Activated CD8-positive, alpha-beta memory T cell treated with anti-CD3 and anti-CD28 coated beads, Interleukin-2, amount 10 ng/mL, durations not matched to agents 7 days and 5 days (primary cell): ENCODE data around the gene CDC14A. TPM values are rescaled to one million over a fixed set of nuclear protein-coding genes. Genes with fewer than 3 reads are reported as not detected.
"Not testable (repeated sequence)": the region's sequence is repeated elsewhere in the genome, so short reads cannot be mapped to it uniquely, and the experiment has no call there.

Experiments used
- ATAC-seq: fragments of 150-1000 bp; cut with Tn5 transposase; one replicate; pipeline ENCODE4 v1.10.0; 2021; ENCODE audit warnings: moderate library complexity
- CTCF ChIA-PET: fragments of 350-600 bp; sonication (Branson Sonifier 250); formaldehyde crosslinking; loops from one replicate; lab custom pipeline; 2021; ENCODE audit warnings: antibody characterized with exemption; lab: Charles Lee
- DNase-seq: peaks from one replicate; pipeline ENCODE4 v3.0.0-alpha.2; 2020
- H3K27ac Mint-ChIP-seq: one replicate; pipeline ENCODE4 v1.8.0; 2021; ENCODE audit warnings: mild to moderate bottlenecking, mixed read lengths
- H3K27me3 Mint-ChIP-seq: one replicate; pipeline ENCODE4 v1.8.0; 2021; ENCODE audit warnings: mixed read lengths
- H3K36me3 Mint-ChIP-seq: one replicate; pipeline ENCODE4 v1.8.0; 2021; ENCODE audit warnings: mild to moderate bottlenecking, mixed read lengths
- H3K4me1 Mint-ChIP-seq: one replicate; pipeline ENCODE4 v1.8.0; 2021; ENCODE audit warnings: mixed read lengths
- H3K4me3 Mint-ChIP-seq: one replicate; pipeline ENCODE4 v1.8.0; 2021; ENCODE audit warnings: mild to moderate bottlenecking, moderate library complexity, mixed read lengths
- H3K9me3 Mint-ChIP-seq: one replicate; pipeline ENCODE4 v1.8.0; 2022; ENCODE audit warnings: low read depth, mixed read lengths
- total RNA-seq, 2 experiments: library from RNA; stranded (reverse); gene quantifications; one replicate each; pipeline ENCODE4 v1.2.3, GENCODE V29; 2021

The CDC14A gene
- total RNA-seq, 2 experiments from 2014 or later: 34.2 to 43.1 TPM

DNA sequence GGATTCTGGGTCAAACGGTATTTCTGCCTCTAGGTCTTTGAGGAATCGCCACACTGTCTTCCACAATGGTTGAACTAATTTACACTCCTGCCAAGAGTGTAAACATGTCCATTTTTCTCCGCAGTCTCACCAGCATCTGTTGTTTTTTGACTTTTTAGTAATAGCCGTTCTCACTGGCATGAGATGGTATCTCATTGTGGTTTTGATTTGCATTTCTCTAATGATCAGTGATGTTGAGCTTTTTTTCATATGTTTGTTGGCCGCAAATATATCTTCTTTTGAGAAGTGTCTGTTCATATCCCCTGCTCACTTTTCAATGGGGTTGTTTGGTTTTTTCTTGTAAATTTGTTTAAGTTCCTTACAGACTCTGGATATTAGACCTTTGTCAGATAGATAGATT lies 53.6 kb downstream of the CDC14A start:
- H3K36me3 Mint-ChIP-seq: peaks cover 65% of the 10 kb centered on the region
- CTCF ChIA-PET: interaction anchor here (1.3 to 1.6 kb wide), 3 partner anchors 9 to 43 kb away, joined by 3 to 5 read pairs (median 4); no protein-coding TSS in a partner anchor
- H3K4me1 Mint-ChIP-seq: peaks cover 48% of the 10 kb centered on the region
- not testable (repeated sequence) for H3K27me3 Mint-ChIP-seq, DNase-seq, ATAC-seq, H3K4me3 Mint-ChIP-seq
- peak overlapping the region; percentile 14 for H3K27ac Mint-ChIP-seq
- H3K9me3 Mint-ChIP-seq: peaks cover 14% of the 10 kb centered on the region

DNA sequence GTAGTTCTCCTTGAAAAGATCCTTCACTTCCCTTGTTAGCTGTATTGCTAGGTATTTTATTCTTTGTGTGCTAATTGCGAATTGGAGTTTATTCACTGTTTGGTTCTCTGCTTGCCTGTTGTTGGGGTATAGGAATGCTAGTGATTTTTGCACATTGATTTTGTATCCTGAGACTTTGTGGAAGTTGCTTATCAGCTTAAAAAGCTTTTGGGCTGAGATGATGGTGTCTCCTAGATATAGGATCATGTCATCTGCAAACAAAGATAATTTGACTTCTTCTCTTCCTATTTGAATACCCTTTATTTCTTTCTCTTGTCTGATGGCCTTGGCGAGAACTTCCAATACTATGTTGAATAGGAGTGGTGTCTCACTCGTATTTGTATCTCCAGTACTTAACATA lies 55.1 kb downstream of the CDC14A start:
- CTCF ChIA-PET: interaction anchor here (1.0 kb wide), 1 partner anchor 11 kb away, joined by 4 read pairs; no protein-coding TSS in a partner anchor
- not testable (repeated sequence) for H3K4me3 Mint-ChIP-seq, H3K27me3 Mint-ChIP-seq, DNase-seq, H3K27ac Mint-ChIP-seq, ATAC-seq
- peaks cover 14% of the 10 kb centered on the region for H3K9me3 Mint-ChIP-seq
- peaks cover 72% of the 10 kb centered on the region for H3K36me3 Mint-ChIP-seq
- peaks cover 53% of the 10 kb centered on the region for H3K4me1 Mint-ChIP-seq

DNA sequence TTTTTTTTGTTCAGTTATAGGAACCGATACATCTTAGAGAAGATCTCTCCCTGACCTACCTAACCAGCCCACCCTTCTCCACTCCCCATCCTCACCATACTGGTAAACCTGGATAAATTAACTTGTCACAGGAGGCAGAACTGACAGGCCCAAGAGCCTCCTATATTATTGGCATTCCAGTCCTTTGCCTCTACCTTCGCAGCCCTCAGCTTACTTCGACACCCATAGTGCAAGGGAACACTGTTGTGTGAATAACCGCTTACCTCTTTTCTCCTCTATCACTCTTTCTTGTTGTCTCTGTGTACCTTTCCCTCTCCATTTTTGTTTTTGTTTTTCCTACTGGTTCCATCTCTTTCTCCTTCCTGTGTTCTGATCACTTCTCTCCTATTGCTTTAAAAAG lies 58.7 kb downstream of the CDC14A start:
- DNase-seq: no peak
- Mint-ChIP-seq H3K27me3 (no peaks in the 10 kb centered on the region), H3K9me3 (peaks cover 14% of the 10 kb centered on the region), H3K4me3 (no peak overlapping the region), H3K4me1 (peaks cover 53% of the 10 kb centered on the region), H3K27ac (no peak overlapping the region), H3K36me3 (peaks cover 59% of the 10 kb centered on the region)
- CTCF ChIA-PET: no interaction called here
- ATAC-seq: no peak

DNA sequence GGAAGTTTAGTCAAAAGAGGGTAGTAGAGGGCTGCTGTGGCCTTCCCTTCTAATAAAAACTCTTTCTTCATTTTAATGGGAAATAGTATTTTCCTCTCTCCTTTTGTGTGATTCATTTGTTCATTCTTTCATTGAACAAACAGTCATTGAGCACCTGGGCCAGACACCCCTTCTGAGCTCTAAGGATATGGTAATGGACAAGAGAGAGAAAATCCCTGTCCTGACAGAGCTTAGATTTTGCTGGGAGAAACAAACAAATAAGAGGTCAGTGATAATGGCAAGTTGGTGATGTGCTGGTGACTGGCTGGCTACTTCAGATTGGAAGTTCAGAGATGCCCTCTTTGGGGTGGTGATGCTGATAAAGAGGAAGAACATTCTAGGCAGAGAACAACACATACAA lies 59.3 kb downstream of the CDC14A start:
- no peaks in the 10 kb centered on the region for H3K27me3 Mint-ChIP-seq
- CTCF ChIA-PET: interaction anchor here (0.9 kb wide), 1 partner anchor 48 kb away, joined by 3 read pairs; no protein-coding TSS in a partner anchor
- no peak overlapping the region for H3K27ac Mint-ChIP-seq
- ATAC-seq (no peak), DNase-seq (no peak)
- no peak overlapping the region for H3K4me3 Mint-ChIP-seq
- H3K36me3 Mint-ChIP-seq: peaks cover 60% of the 10 kb centered on the region
- peaks cover 14% of the 10 kb centered on the region for H3K9me3 Mint-ChIP-seq
- peaks cover 52% of the 10 kb centered on the region for H3K4me1 Mint-ChIP-seq

DNA sequence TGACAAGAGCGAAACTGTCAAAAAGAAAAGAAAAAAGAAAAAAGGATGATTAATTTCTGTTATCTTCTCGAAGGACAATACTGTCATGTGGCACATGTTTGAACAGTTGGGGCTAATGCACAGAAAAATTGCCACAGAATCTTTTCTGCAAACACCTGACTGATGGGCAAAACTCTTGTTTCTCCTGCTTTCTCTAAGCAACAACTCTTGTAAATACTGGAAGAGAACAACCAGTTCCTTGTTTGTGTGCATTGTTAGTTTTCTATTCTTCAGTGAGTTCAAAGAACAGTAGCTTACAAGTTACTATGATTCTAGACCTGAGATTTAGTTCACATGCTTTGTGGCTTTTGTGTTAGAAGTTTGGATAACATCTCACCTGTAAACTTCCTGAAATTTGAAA lies 60.7 kb downstream of the CDC14A start:
- H3K27me3 Mint-ChIP-seq: no peaks in the 10 kb centered on the region
- no peak for DNase-seq
- H3K4me3 Mint-ChIP-seq: no peak overlapping the region
- CTCF ChIA-PET: interaction anchor here (1.7 kb wide), 1 partner anchor 16 kb away, joined by 5 read pairs; no protein-coding TSS in a partner anchor
- H3K4me1 Mint-ChIP-seq: peaks cover 53% of the 10 kb centered on the region
- H3K36me3 Mint-ChIP-seq: peaks cover 62% of the 10 kb centered on the region
- peaks cover 12% of the 10 kb centered on the region for H3K9me3 Mint-ChIP-seq
- ATAC-seq: no peak
- H3K27ac Mint-ChIP-seq: peak overlapping the region; percentile 61

DNA sequence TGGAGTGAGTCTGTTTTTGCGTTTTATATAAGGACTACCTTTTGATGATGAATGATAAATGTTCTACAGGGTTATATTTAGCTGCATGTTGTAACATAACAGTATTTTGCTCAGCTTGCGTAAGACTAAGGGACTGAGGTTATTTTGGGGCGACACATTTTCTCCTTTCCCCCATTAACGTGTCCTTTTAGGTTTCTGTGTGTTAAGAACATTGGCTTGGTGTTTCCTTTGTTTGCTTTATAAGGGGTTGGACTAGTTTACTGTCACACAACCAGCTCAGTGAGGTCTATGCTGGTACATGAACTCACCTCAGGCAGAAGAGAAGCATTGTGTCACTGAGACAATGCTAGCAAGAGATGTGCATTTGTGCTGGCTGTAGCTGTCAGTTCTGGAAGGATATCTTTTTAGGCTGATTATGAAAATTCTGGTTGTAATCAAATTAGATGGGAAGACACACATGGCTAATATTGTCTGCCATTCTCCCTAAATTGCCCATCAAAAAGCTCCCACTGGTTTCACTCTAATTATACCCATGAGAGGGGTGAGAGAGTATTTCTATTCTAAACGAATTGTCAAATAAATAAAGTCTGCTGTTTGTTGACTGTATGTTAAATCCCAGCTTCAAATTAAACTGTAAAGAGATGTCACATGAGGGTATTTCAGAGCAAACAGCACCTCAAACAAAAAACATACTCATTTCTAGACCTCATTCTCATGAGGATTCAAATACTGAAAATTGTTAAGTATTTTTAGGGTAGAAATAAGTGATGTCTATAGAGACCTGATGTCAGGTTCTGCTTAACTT lies 62.6 kb downstream of the CDC14A start:
- peak; percentile 83 for ATAC-seq
- Mint-ChIP-seq H3K4me3 (peak overlapping the region; percentile 25), H3K36me3 (peaks cover 61% of the 10 kb centered on the region), H3K4me1 (peaks cover 57% of the 10 kb centered on the region), H3K9me3 (no peaks in the 10 kb centered on the region), H3K27me3 (no peaks in the 10 kb centered on the region), H3K27ac (peak overlapping the region; percentile 89)
- no peak for DNase-seq
- CTCF ChIA-PET: interaction anchor here (0.9 to 2.2 kb wide), 6 partner anchors 8 to 60 kb away, joined by 3 to 10 read pairs (median 4); no protein-coding TSS in a partner anchor

DNA sequence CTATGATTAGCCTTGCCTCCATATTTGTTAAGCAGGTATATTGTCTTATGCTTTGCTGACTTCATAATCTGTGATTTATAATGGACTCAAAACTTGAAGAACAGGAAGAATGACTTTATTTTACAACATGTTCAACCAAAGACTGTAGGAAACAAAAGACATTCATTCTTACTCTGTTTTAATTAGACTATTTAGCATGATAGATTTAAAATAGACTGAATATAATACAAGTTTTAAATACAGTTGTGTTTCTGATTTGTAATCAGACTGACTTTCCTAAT lies 63.1 kb downstream of the CDC14A start:
- no peaks in the 10 kb centered on the region for H3K9me3 Mint-ChIP-seq

DNA sequence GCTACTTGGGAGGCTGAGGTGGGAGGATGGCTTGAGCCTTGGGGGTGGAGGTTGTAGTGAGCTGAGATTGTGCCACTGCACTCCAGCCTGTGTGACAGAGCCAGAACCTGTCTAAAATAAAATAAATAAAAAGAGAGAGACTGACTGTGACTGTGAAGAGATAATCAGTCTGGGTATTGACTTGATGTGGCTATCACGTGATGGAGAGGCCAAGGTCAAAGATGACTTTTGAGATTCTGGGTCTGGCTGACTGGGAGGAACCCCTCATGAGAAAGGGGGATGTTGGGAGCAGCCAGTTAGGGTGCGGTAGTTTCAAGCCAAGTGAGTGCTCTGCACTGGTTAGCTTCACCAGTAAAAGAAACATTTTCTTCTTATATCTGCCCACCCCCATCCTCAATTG lies 66.8 kb downstream of the CDC14A start:
- H3K4me3 Mint-ChIP-seq: no peak overlapping the region
- no peak for DNase-seq
- no peak for ATAC-seq
- no peaks in the 10 kb centered on the region for H3K27me3 Mint-ChIP-seq
- CTCF ChIA-PET: interaction anchor here (1.3 kb wide), 1 partner anchor 22 kb away, joined by 3 read pairs; no protein-coding TSS in a partner anchor
- no peaks in the 10 kb centered on the region for H3K9me3 Mint-ChIP-seq
- peaks cover 57% of the 10 kb centered on the region for H3K4me1 Mint-ChIP-seq
- peaks cover 53% of the 10 kb centered on the region for H3K36me3 Mint-ChIP-seq
- no peak overlapping the region for H3K27ac Mint-ChIP-seq

More for the DNA sequence above, 63.1 kb downstream of the CDC14A start:
- Mint-ChIP-seq H3K36me3 (peaks cover 61% of the 10 kb centered on the region), H3K4me1 (peaks cover 59% of the 10 kb centered on the region), H3K27me3 (no peaks in the 10 kb centered on the region), H3K27ac (peak overlapping the region; percentile 89), H3K4me3 (no peak overlapping the region)
- CTCF ChIA-PET: interaction anchor here (1.1 to 2.2 kb wide), 2 partner anchors 9 to 11 kb away, joined by 4 to 10 read pairs; no protein-coding TSS in a partner anchor
- no peak for ATAC-seq
- no peak for DNase-seq

DNA sequence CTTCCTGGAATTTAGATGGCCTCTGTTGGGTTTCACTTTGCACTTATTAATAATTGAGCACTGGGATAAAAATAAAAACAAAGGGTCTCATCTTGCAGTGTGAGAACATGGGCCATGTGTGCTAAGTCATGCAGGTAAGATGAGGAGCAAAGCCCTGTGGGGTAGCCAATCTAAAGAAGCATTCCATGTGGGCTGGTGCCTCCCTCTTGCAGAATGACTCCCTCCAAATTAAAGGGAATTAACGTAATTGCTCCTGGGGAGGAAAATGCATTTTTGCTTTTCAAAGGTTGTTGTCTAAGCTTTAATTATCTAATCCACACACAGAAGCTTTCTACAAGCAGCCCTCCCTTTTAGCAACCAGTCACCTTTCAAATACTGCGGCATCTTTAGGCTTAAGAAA lies 69.8 kb downstream of the CDC14A start:
- Mint-ChIP-seq H3K9me3 (no peaks in the 10 kb centered on the region), H3K27ac (peak overlapping the region; percentile 56), H3K4me3 (peak overlapping the region; percentile 26), H3K4me1 (peaks cover 56% of the 10 kb centered on the region), H3K27me3 (no peaks in the 10 kb centered on the region), H3K36me3 (peaks cover 52% of the 10 kb centered on the region)
- no peak for ATAC-seq
- CTCF ChIA-PET: interaction anchor here (0.9 to 4.6 kb wide), 3 partner anchors 7 to 24 kb away, joined by 3 to 25 read pairs (median 6); no protein-coding TSS in a partner anchor
- no peak for DNase-seq

DNA sequence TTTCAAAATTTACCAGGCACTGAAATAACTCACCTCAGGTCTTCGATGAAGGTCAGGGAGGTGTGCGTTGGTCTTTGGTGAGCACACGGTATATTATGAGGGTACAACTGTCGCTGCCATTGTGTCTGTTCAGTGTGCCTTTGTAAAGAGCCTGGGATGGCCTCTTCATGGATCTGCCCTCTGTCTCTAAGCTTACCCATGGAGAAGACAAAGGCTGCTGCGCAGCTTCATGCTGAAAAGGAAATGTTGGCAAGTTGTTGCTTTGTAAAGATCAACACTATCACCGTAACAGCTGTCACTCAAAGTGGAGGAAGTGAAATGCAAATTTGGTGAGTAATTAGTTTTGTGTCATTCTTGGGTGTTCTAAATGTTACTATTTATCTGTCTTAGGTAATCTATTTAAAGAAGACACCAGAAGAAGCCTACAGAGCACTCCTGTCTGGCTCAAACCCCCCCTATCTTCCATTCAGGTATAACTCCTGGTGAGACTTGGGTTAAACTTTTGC lies 71.6 kb downstream of the CDC14A start:
- Mint-ChIP-seq H3K4me3 (no peak overlapping the region), H3K27me3 (no peaks in the 10 kb centered on the region), H3K27ac (peak overlapping the region; percentile 30), H3K4me1 (peaks cover 58% of the 10 kb centered on the region), H3K9me3 (no peaks in the 10 kb centered on the region), H3K36me3 (peaks cover 46% of the 10 kb centered on the region)
- ATAC-seq (peak; percentile 70), DNase-seq (no peak)
- CTCF ChIA-PET: interaction anchor here (1.1 to 4.6 kb wide), 12 partner anchors 9 to 71 kb away, joined by 3 to 25 read pairs (median 4); partner anchors contain the start of gene CDC14A

DNA sequence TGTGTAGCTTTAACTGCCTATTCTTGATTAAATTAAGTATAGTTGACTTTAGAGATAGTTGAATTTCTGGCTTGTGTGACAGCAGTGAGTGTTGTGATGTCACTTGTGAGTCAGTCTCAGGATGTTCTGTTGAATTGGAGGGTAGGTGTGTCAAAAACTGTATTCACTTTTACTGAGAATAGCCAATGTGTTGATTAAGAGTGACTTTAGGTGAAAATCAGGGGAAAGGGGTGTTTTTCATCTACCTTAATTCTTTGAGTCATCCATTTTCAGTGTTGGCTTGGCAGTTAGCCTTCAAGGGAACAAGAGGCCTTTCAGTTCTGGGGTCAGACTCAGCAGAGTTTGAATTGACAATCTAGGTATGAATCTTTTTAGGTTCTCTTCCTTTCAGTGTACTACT lies 75.9 kb downstream of the CDC14A start:
- peak overlapping the region; percentile 63 for H3K27ac Mint-ChIP-seq
- no peaks in the 10 kb centered on the region for H3K9me3 Mint-ChIP-seq
- no peak for DNase-seq
- peaks cover 60% of the 10 kb centered on the region for H3K4me1 Mint-ChIP-seq
- H3K4me3 Mint-ChIP-seq: no peak overlapping the region
- CTCF ChIA-PET: no interaction called here
- H3K36me3 Mint-ChIP-seq: peaks cover 59% of the 10 kb centered on the region
- H3K27me3 Mint-ChIP-seq: no peaks in the 10 kb centered on the region
- peak; percentile 57 for ATAC-seq

DNA sequence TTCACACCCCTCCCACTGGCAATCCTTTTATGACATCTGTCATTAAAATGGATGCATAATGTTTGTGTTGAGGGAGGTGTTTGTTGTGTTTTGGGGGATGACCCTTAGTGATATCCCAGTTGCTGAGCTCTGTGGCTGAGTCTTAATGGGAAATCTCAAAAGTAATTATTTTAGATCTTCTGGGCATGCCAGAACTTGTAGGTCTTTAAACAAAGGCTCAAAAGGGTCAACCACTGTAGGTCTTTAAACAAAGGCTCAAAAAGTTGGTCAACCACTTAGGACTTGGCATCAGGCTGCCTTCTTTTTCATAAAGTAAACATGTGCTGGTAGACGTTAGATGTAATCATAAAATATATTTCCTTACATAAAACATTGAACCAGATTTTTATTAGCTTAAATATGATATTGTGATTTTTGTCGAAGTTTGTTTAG lies 78.0 kb downstream of the CDC14A start:
- ATAC-seq (no peak), DNase-seq (no peak)
- CTCF ChIA-PET: interaction anchor here (1.2 to 1.4 kb wide), 2 partner anchors 10 to 73 kb away, joined by 3 read pairs; no protein-coding TSS in a partner anchor
- Mint-ChIP-seq H3K9me3 (no peaks in the 10 kb centered on the region), H3K4me3 (no peak overlapping the region), H3K27me3 (no peaks in the 10 kb centered on the region), H3K4me1 (peaks cover 59% of the 10 kb centered on the region), H3K27ac (peak overlapping the region; percentile 15), H3K36me3 (peaks cover 61% of the 10 kb centered on the region)

DNA sequence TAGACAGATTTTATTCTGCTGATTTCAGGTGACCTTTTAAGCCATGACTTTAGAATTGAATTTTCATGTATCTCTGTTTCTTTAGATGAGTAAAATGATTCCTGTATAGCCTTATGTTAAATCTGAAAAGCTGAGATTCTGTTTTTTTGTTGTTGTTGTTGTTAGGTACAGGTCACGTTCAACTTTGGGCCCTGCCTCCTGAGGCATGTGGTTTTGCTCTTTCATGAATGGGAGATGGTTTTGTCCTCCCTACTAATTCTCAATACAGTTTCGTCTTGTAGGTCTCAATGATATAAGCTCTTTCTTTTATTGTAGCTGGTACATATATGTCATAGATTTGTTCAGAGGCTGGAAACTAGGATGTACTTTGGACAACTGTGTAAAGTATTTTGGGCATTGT lies 79.6 kb downstream of the CDC14A start:
- CTCF ChIA-PET: interaction anchor here (0.9 to 3.4 kb wide), 4 partner anchors 9 to 24 kb away, joined by 3 to 25 read pairs (median 3); no protein-coding TSS in a partner anchor
- Mint-ChIP-seq H3K4me1 (peaks cover 65% of the 10 kb centered on the region), H3K36me3 (peaks cover 65% of the 10 kb centered on the region)

More for the DNA sequence above, 79.6 kb downstream of the CDC14A start:
- no peak overlapping the region for H3K4me3 Mint-ChIP-seq
- ATAC-seq (no peak), DNase-seq (no peak)
- H3K27ac Mint-ChIP-seq: peak overlapping the region; percentile 45
- no peaks in the 10 kb centered on the region for H3K9me3 Mint-ChIP-seq
- no peaks in the 10 kb centered on the region for H3K27me3 Mint-ChIP-seq
